Measurements from ENCODE around the gene TRAF4.
"Not testable (repeated sequence)": the region's sequence is repeated elsewhere in the genome, so short reads cannot be mapped to it uniquely, and the experiment has no call there.

TRAF4 gene

GRCh38 chr17:28748852-28749515, 5.2 kb downstream of the TRAF4 start:
- DNase-seq: no peak

- DNase-seq: no peak
These were observed 5.8 kb downstream of the TRAF4 start for GRCh38 chr17:28749516-28750177.

GRCh38 chr17:28750178-28751047, 6.6 kb downstream of the TRAF4 start:
- peak; percentile 52 to 82 (median 76) for DNase-seq

GRCh38 chr17:28751600-28752366, 8.0 kb downstream of the TRAF4 start:
- DNase-seq: no peak

- DNase-seq: no peak
These were observed 11.7 kb downstream of the TRAF4 start for GRCh38 chr17:28755486-28755885.

- DNase-seq: no peak
These were observed 12.4 kb downstream of the TRAF4 start for GRCh38 chr17:28756049-28756804.

- DNase-seq: no peak
These were observed 14.8 kb downstream of the TRAF4 start for GRCh38 chr17:28758411-28759121.

- no peak for DNase-seq
These were observed 15.6 kb downstream of the TRAF4 start for GRCh38 chr17:28759256-28759865.

- no peak for DNase-seq
These were observed 17.1 kb downstream of the TRAF4 start for GRCh38 chr17:28760601-28761562.

GRCh38 chr17:28763137-28763799, 19.5 kb downstream of the TRAF4 start:
- no peak for DNase-seq

- DNase-seq: peak in 3 of 4 experiments; percentile 59 to 65 (median 61)
These were observed 20.0 kb downstream of the TRAF4 start for GRCh38 chr17:28763804-28764266.

- DNase-seq: no peak
These were observed 21.2 kb downstream of the TRAF4 start for GRCh38 chr17:28765038-28765437.

- no peak for DNase-seq
These were observed 29.9 kb downstream of the TRAF4 start for GRCh38 chr17:28773736-28774135.

- DNase-seq: no peak
These were observed 30.4 kb downstream of the TRAF4 start for GRCh38 chr17:28774206-28774605.

GRCh38 chr17:28777178-28777577, 33.4 kb downstream of the TRAF4 start:
- DNase-seq: no peak

GRCh38 chr17:28779601-28780000, 35.8 kb downstream of the TRAF4 start:
- DNase-seq: not testable (repeated sequence)

GRCh38 chr17:28783161-28783560, 39.4 kb downstream of the TRAF4 start:
- DNase-seq: no peak

GRCh38 chr17:28788100-28788499, 44.3 kb downstream of the TRAF4 start:
- no peak for DNase-seq
